GM21737 (cell line): Measurements from ENCODE around the gene FGF12.
"Not testable (repeated sequence)": the region's sequence is repeated elsewhere in the genome, so short reads cannot be mapped to it uniquely, and the experiment has no call there.

Experiments used
- ATAC-seq: cut with Tn5 transposase; IDR thresholded peaks from one replicate; pipeline ENCODE4 v1.9.1; 2021; ENCODE audit warnings: mild to moderate bottlenecking, moderate library complexity; ENCODE audit not compliant: unreplicated experiment

FGF12 gene

DNA sequence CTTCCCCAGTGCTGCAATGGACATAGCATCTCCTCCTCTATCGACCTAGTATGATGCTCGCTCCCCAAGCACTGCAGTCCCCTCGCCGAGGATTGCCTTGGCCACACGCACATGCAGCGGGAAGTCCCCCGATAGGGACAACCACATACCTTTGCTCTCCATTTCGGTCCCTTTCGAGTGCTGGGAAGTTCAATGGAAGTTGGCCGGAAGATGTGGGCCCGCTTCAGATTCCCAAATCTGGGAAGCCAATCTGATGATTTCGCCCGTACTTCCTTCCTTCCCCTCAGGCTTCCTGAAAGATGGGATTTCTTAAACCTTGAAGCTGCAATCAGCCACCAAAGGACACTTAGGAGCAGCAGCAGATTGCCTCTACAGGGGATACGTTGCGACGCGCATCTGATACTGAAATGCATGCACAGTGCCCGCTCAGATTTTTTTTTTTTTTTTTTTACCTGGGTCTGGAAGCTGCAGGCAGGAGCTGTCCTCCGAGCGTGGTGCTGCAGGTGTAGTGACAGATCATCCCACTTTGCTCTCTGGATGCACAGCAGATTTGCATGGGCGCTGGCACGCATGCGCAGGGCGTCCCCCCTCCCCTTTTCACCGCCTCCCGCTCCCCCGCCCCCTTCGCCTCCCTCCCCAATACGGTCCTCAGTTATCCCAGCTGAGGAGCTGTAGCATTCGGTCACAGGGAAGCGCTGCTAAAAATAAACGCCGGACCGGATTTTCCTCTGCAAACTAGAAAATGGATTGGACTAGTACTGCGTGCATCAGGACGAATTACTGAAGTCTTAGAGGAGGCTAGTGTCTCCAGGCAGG is at the start of gene FGF12:
FGF12 (minus strand) TSS at position 510 of the 816 bp plus-strand sequence.
- no peak for ATAC-seq

DNA sequence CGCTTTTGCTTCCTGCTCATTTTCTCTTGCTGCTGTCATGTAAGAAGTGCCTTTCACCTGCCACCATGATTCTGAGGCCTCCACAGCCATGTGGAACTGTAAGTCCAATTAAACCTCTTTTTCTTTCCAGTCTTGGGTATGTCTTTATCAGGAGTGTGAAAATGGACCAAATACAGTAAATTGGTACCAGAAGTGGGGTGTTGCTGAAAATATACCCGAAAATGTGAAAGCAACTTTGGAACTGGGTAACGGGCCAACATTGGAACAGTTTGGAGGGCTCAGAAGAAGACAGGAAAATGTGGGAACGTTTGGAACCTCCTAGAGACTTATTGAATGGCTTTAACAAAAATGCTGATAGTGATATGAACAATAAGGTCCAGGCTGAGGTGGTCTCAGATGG is 47.0 kb upstream of the FGF12 start:
- not testable (repeated sequence) for ATAC-seq

- no peak for ATAC-seq
These were observed 45.0 kb upstream of the FGF12 start for GRCh38 chr3:192772240-192772894.

DNA sequence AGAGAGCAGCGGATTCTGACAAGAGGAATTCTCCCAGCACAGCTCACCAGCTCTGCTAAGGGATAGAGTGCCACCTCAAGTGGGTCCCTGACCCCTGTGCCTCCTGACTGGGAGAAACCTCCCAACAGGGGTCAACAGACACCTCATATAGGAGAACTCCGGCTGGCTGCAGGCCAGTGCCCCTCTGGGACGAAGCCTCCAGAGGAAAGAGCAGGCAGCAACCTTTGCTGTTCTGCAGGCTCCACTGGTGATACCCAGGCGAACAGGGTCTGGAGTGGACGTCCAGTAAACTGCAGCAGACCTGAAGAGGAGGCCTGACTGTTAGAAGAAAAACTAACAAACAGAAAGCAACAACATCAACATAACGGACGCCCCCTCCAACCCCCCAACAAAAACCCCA is 31.3 kb upstream of the FGF12 start:
- no peak for ATAC-seq

DNA sequence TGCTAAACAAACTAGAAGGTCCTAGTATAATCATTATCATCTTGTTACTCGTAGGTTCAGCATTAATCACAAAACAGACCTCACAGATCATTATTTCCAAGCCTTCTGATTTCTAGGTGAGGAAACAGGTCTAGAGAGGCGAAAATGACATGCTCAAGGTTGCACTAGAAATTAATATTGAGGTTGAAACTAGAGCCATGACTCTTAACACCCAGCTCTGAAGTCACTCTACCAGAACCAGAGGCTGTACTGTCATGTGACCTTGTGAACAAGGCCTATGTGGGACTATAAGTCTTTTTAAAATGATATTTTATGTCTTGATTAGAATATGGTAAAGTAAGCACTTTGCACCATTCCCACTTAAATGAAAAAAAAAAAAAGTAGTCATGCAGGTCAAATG is 23.8 kb upstream of the FGF12 start:
- no peak for ATAC-seq

DNA sequence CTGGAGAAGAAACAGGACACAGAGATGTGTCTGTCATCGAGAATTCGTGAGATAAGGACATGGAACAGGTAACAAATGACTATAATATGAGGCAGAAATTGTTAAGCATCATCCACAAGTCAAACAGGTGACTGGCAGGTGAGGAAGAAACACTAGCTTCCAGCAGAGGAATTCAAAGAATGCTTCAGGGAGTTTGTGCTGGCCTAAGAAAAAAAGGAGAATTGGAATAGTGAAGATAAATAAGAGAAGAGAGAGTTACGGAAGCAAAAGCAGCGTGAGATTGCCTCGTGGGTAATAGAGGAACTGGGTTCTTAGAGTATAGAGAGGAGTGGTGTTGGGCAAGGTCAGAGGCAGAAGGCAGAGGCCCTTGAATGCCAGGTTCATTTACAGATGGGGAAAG is 22.9 kb upstream of the FGF12 start:
- ATAC-seq: no peak

GRCh38 chr3:192747746-192748145 is 20.4 kb upstream of the FGF12 start:
- ATAC-seq: no peak

- ATAC-seq: no peak
These were observed 19.8 kb upstream of the FGF12 start for GRCh38 chr3:192747145-192747544.

DNA sequence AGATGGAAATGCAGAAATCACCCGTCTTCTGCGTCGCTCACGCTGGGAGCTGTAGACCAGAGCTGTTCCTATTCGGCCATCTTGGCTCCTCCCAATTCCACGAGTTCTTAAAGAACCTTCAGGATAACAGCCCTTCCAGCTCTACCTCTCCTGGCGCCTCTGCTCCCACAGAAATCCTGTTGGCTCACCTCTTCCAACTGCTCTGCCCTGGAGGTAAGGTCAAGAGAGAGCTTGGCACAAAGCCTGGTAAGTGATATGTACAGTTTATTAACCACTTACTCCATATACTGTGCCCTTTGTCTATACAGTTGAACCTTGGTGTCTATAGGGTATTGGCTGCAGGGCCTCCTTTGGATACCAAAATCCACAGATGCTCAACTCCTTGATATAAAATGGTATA is 17.8 kb upstream of the FGF12 start:
- no peak for ATAC-seq

DNA sequence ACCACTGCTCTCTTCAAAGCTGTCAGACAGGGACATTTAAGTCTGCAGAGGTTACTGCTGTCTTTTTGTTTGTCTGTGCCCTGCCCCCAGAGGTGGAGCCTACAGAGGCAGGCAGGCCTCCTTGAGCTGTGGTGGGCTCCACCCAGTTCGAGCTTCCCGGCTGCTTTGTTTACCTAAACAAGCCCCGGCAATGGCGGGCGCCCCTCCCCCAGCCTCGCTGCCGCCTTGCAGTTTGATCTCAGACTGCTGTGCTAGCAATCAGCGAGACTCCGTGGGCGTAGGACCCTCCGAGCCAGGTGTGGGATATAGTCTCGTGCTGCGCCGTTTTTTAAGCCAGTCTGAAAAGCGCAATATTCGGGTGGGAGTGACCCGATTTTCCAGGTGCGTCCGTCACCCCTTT is 17.3 kb upstream of the FGF12 start:
- ATAC-seq: not testable (repeated sequence)

DNA sequence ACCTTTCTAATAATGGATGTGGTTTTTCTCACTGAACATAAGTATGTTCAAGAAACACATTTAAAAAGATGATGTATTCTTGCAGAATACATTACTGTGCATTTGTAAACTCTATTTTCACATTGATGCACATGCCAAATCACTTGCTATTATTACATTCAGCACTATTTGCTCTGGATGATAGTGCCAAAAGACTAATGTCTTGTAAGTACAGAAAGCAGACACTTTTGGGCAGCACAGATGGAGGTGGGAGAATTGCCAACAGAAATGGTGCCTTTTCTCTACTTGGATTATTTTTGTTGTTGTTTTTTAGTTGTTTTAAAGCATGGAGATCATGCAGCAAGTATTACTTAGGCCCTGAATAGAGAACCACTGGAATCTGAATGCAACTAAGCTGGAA is 10.2 kb upstream of the FGF12 start:
- ATAC-seq: no peak

- ATAC-seq: no peak
These were observed 3.9 kb upstream of the FGF12 start for GRCh38 chr3:192731233-192731632.

DNA sequence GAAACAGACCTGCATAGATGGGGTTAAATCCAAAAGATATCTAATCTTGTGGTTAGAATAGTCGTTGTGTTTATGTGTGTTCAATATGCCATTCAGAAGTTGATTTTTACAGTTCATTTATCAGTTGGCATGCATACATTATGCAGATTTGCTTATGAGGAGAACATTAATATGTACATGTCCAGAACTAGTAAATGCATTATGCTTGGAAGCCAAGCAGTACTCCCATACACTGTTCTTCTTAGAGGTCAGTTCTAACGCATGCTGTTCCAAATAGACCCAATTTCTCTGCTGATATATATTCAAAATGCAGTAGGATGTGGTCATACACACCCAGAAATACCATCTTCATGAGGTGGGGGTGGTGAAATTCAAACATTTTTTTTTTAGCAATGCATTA is 956 bp downstream of the FGF12 start:
- no peak for ATAC-seq

DNA sequence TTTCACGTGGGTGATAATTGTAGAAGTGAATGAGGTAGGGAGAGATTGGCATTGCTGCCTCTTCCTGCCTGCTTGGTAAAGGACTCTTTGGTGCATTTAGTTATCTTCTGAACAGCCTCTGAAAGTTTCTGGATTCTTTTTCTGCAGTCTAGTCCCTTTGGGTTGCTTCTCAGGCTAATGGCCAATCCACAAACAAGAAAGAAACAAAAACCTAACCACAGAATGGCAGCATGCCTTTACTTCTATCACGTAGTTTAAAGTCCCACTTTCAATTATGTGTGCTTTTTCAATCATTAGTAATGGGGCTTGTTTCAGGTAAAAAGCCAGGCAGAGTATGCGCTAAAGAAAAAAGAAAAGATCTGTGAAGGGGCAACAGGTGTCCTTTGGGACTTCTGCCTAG is 7.4 kb downstream of the FGF12 start:
- ATAC-seq: no peak

GRCh38 chr3:192718156-192718555 is 9.2 kb downstream of the FGF12 start:
- ATAC-seq: no peak

- ATAC-seq: no peak
These were observed 12.2 kb downstream of the FGF12 start for GRCh38 chr3:192715126-192715525.

GRCh38 chr3:192711126-192711525 is 16.2 kb downstream of the FGF12 start:
- ATAC-seq: not testable (repeated sequence)

DNA sequence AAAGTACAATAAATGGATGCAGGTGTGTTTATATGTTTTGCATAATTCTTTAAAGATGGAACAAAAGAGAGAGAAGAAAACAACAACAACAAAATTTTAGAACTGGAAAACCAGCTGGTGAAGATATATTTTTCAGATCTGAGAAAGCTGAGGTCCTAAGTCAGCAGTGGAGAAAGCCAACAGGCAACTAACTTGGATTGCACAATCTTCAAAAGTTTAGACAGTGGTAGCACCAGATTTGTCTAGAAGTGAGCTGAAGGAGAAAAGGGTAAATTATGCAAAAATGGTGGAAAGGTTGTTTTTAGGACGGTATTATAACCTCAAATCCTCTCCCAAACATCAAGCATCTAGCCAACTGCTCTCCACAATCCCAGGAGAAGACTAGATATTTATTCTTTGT is 17.0 kb downstream of the FGF12 start:
- ATAC-seq: no peak

GRCh38 chr3:192706272-192706671 is 21.1 kb downstream of the FGF12 start:
- no peak for ATAC-seq

GRCh38 chr3:192700885-192701284 is 26.5 kb downstream of the FGF12 start:
- no peak for ATAC-seq

GRCh38 chr3:192696943-192697587 is 30.3 kb downstream of the FGF12 start:
- no peak for ATAC-seq
